Measurements from ENCODE around the gene TOP2A. TPM values are rescaled to one million over a fixed set of nuclear protein-coding genes. Genes with fewer than 3 reads are reported as not detected.

Gene TOP2A
- total RNA-seq, 1 experiment from 2014 or later = 141 TPM

DNA sequence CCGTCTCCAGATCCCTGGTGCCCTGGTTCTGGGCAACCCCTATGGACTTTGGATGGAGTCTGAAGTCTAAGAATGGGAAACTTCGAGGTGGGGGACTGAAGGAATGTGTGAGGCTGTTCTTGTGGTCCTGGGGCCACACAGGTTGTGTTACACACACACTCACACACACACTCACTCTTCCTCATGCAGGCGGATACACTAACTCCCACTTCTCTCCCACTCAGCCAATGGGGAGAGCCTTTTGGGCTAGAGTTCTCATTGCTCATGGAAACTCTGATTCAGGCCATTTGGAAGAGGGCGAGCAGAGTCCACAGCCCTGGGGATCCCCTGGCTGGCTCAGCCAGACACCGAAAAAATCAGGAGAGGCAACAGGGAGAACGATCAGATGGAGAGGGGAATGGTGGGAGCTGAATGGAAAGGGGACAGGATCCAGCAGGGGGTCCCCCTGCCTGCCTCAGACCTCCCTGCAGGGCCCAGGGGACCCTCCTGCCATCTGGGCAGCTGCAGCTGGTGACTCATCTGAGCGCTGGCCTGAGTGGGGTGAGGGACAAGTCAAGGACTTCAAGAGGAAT is 34.6 kb upstream of the TOP2A start:
- ATAC-seq (no peak), DNase-seq (ENCODE audit: low read depth, low spot score) (no peak)
- Histone ChIP-seq H3K4me3 (replicated peaks in 1 of 2; ENCODE audit: low read depth in 1 of 2, low read length in 2 of 2) (no peak overlapping the region), H3K27me3 (ENCODE audit: insufficient read depth, low read length) (no peaks in the 10 kb centered on the region), H3K9me2 (ENCODE audit: insufficient read depth) (no peaks in the 10 kb centered on the region), H3K4me1 (ENCODE audit: control insufficient read depth in 1 of 2, insufficient read depth in 2 of 2, low read length in 2 of 2) (peaks cover 0 to 29% of the 10 kb centered on the region in 2 experiments; a peak in 2 of 4 replicates), H3K9me3 (ENCODE audit: control insufficient read depth in 1 of 2, insufficient read depth in 1 of 2, low read depth in 1 of 2, low read length in 2 of 2) (no peaks in the 10 kb centered on the region), H3K9ac (ENCODE audit: low read length) (no peak overlapping the region), H3K36me3 (ENCODE audit: control insufficient read depth in 1 of 2, insufficient read depth in 2 of 2, low read length in 2 of 2) (no peaks in the 10 kb centered on the region), H2AFZ (ENCODE audit: low read depth, low read length, poor library complexity, severe bottlenecking) (no peak overlapping the region), H3K4me2 (ENCODE audit: low read length) (peak overlapping the region; percentile 33), H3K27ac (ENCODE audit: low read depth, low read length) (no peak overlapping the region), H4K20me1 (ENCODE audit: insufficient read depth) (no peaks in the 10 kb centered on the region), H3K79me2 (ENCODE audit: insufficient read depth, low read length) (no peaks in the 10 kb centered on the region)
- ChIA-PET POLR2A (no interaction called here), CTCF (no interaction called here), RAD21 (ENCODE audit: low non-redundant PET in 1 of 2, low total read pairs in 2 of 2, uncharacterized antibody in 2 of 2, unreplicated experiment in 2 of 2) (no interaction called here)
- TF ChIP-seq CEBPB (IDR thresholded peaks at IDR 0.05; ENCODE audit: low read depth) (no peak), FOSL1 (IDR thresholded peaks at IDR 0.05; ENCODE audit: low read depth) (0 out of 2 replicates have a peak, but pooled peaks have one; percentile 39)
- BruUV-seq (replicated peaks) = no TSS peak
- intact Hi-C loops (cut with micrococcal nuclease) = no loop called here

DNA sequence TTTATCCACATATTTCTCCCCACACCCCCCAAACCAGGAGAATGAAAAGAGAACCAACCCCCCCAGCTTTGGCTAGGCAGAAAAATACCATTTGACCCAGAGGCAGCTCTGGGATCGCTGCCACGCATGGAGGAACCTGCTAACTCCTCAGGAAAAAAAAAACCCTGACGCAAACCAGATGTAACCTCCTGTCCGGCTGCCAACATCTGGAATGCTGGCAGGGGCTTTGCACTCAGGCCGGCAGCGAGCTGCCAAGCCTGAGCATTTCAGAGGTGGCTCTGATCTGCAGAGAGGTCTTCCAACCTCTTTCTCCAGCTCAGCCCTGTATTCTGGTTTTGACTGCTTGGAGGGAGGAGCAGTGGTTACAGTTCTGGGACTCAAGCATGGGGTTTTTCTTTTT is 33.7 kb upstream of the TOP2A start:
- POLR2A ChIA-PET = no interaction called here
- CTCF ChIA-PET = interaction anchor here (0.7 to 1.8 kb wide), 2 partner anchors 16 to 25 kb away, joined by 3 to 8 read pairs; no protein-coding TSS in a partner anchor
- Histone ChIP-seq H3K4me1 (ENCODE audit: control insufficient read depth in 1 of 2, insufficient read depth in 2 of 2, low read length in 2 of 2) (peaks cover 0 to 29% of the 10 kb centered on the region in 2 experiments; a peak in 2 of 4 replicates), H3K79me2 (ENCODE audit: insufficient read depth, low read length) (no peaks in the 10 kb centered on the region), H3K9me2 (ENCODE audit: insufficient read depth) (no peaks in the 10 kb centered on the region), H2AFZ (ENCODE audit: low read depth, low read length, poor library complexity, severe bottlenecking) (no peak overlapping the region), H3K9ac (ENCODE audit: low read length) (no peak overlapping the region), H3K36me3 (ENCODE audit: control insufficient read depth in 1 of 2, insufficient read depth in 2 of 2, low read length in 2 of 2) (no peaks in the 10 kb centered on the region), H3K4me3 (replicated peaks in 1 of 2; ENCODE audit: low read depth in 1 of 2, low read length in 2 of 2) (no peak overlapping the region), H3K4me2 (ENCODE audit: low read length) (no peak overlapping the region), H3K27me3 (ENCODE audit: insufficient read depth, low read length) (no peaks in the 10 kb centered on the region), H3K27ac (ENCODE audit: low read depth, low read length) (no peak overlapping the region), H3K9me3 (ENCODE audit: control insufficient read depth in 1 of 2, insufficient read depth in 1 of 2, low read depth in 1 of 2, low read length in 2 of 2) (no peaks in the 10 kb centered on the region), H4K20me1 (ENCODE audit: insufficient read depth) (no peaks in the 10 kb centered on the region)
- intact Hi-C loops (cut with micrococcal nuclease) = no loop called here
- no TSS peak for BruUV-seq (replicated peaks)
- no peak for TF ChIP-seq JUND (IDR thresholded peaks at IDR 0.05)
- TF ChIP-seq FOSL1 (IDR thresholded peaks at IDR 0.05; ENCODE audit: low read depth) = no peak
- TF ChIP-seq, protein P1, sequence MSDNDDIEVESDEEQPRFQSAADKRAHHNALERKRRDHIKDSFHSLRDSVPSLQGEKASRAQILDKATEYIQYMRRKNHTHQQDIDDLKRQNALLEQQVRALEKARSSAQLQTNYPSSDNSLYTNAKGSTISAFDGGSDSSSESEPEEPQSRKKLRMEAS (IDR thresholded peaks at IDR 0.05) = no peak
- no peak for TF ChIP-seq SP1 (IDR thresholded peaks at IDR 0.05; ENCODE audit: low read depth)
- TF ChIP-seq POLR2AphosphoS5 (IDR thresholded peaks at IDR 0.05; ENCODE audit: low read depth, low read length) = no peak
- TF ChIP-seq EZH2phosphoT487 (IDR thresholded peaks at IDR 0.05; ENCODE audit: borderline replicate concordance) = no peak
- TF ChIP-seq, protein P2, sequence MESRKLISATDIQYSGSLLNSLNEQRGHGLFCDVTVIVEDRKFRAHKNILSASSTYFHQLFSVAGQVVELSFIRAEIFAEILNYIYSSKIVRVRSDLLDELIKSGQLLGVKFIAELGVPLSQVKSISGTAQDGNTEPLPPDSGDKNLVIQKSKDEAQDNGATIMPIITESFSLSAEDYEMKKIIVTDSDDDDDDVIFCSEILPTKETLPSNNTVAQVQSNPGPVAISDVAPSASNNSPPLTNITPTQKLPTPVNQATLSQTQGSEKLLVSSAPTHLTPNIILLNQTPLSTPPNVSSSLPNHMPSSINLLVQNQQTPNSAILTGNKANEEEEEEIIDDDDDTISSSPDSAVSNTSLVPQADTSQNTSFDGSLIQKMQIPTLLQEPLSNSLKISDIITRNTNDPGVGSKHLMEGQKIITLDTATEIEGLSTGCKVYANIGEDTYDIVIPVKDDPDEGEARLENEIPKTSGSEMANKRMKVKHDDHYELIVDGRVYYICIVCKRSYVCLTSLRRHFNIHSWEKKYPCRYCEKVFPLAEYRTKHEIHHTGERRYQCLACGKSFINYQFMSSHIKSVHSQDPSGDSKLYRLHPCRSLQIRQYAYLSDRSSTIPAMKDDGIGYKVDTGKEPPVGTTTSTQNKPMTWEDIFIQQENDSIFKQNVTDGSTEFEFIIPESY (IDR thresholded peaks at IDR 0.05; ENCODE audit: extremely low read depth, insufficient replicate concordance, low read length) = no peak
- no peak for TF ChIP-seq YY1 (IDR thresholded peaks at IDR 0.05; ENCODE audit: extremely low read depth, insufficient replicate concordance, low read depth, low read length)
- no peak for TF ChIP-seq ZNF274 (IDR thresholded peaks at IDR 0.05; ENCODE audit: low read depth, low read length)
- no peak for TF ChIP-seq EZH2 (IDR thresholded peaks at IDR 0.05)
- DNase-seq (ENCODE audit: low read depth, low spot score) (no peak), ATAC-seq (no peak)
- RAD21 ChIA-PET (ENCODE audit: low non-redundant PET in 1 of 2, low total read pairs in 2 of 2, uncharacterized antibody in 2 of 2, unreplicated experiment in 2 of 2) = interaction anchor here in 1 of 2 experiments (1.7 kb wide), 1 partner anchor 81 kb away, joined by 5 read pairs; no protein-coding TSS in a partner anchor
